Heart right ventricle (tissue), 16 donors: Measurements from ENCODE around the gene CRYZL1. TPM values are rescaled to one million over a fixed set of nuclear protein-coding genes. Genes with fewer than 3 reads are reported as not detected.
A peak's percentile ranks its signal among the peaks of the same experiment; 100 is the strongest.

Source experiments
- ATAC-seq, 8 donors: fragments of 200-7000 bp; cut with Tn5 transposase; one replicate each; pipeline ENCODE4 v1.9.1; 2020; ENCODE audit warnings: mild to moderate bottlenecking in 8 of 8, moderate library complexity in 8 of 8, moderate number of reproducible peaks in 1 of 8
- DNase-seq, 2 donors: peaks; one replicate each; pipeline ENCODE4 v3.0.0-alpha.2; 2020
- H3K27ac ChIP-seq, 10 donors: fragments of 200-600 bp; sonication (generic) in 2 of 10; one replicate each; pipeline versions ENCODE4 v1.5.0 to v1.8.0; 2020 to 2022; ENCODE audit warnings: mild to moderate bottlenecking in 3 of 10
- H3K27me3 ChIP-seq, 7 donors: fragments of 200-600 bp; one replicate each; pipeline ENCODE4 v1.8.0; 2021 to 2022; ENCODE audit warnings: mild to moderate bottlenecking in 2 of 7
- H3K36me3 ChIP-seq, 9 donors: fragments of 200-600 bp; sonication (generic) in 1 of 9; one replicate each; pipeline versions ENCODE4 v1.5.0 to v1.8.0; 2020 to 2022; ENCODE audit warnings: mild to moderate bottlenecking in 2 of 9
- H3K4me1 ChIP-seq, 9 donors: fragments of 200-600 bp; sonication (generic) in 1 of 9; one replicate each; pipeline versions ENCODE4 v1.5.0 to v1.8.0; 2020 to 2022; ENCODE audit warnings: mild to moderate bottlenecking in 4 of 9
- H3K4me3 ChIP-seq, 10 donors: fragments of 200-600 bp; sonication (generic) in 2 of 10; one replicate each; pipeline versions ENCODE4 v1.5.0 to v1.8.0; 2020 to 2022; ENCODE audit warnings: mild to moderate bottlenecking in 7 of 10, moderate library complexity in 2 of 10
- H3K9me3 ChIP-seq, 11 donors: fragments of 200-600 bp in 10 of 11; sonication (generic) in 2 of 11; one replicate each; pipeline versions ENCODE4 v1.5.0 to v1.8.0; 2013 to 2022; ENCODE audit warnings: mild to moderate bottlenecking in 2 of 11, control low read depth in 1 of 11, moderate library complexity in 1 of 11
- WGBS, 2 donors: extraction: QIAGEN DNeasy Blood & Tissue Kit; methylation state at CpG; one replicate each; pipeline ENCODE4 v1.1.7; 2013; ENCODE audit warnings: inconsistent platforms in 1 of 2; 5-methylcytosine and 5-hydroxymethylcytosine counted together
- intact Hi-C, 10 donors: fragments of 100-400 bp; cut with DNase I; formaldehyde crosslinking; loops; one replicate each; pipeline versions ENCODE4 v1.11.1 to v1.14.2; 2022
- long read RNA-seq, 3 donors: library from polyadenylated mRNA; unstranded; transcript quantifications; one replicate each; pipeline ENCODE4 v2.0.0, GENCODE V29; 2020 to 2021
- polyA plus RNA-seq, 2 donors: library from polyadenylated mRNA; stranded (reverse); fragments of 200-250 nt; gene quantifications; one replicate each; pipeline ENCODE4 v1.2.3, GENCODE V29; 2013
- total RNA-seq, 10 donors: library from RNA; stranded (reverse); fragmentation: NEBNext Ultra II Directional in 3 of 10; extraction: Animal tissue kit (Norgen Biotek cat#: 25700) in 3 of 10; gene quantifications; one replicate each; pipeline versions ENCODE4 v1.2.1 to v1.2.4, GENCODE V29; 2021 to 2023
- TF ChIP-seq, protein P1 (sequence below), 9 donors: fragments of 200-600 bp; sonication (generic) in 2 of 9; IDR thresholded peaks; one replicate each; pipeline versions ENCODE4 v1.5.0 to v1.8.0; 2021 to 2022; ENCODE audit warnings: antibody characterized with exemption in 9 of 9, mild to moderate bottlenecking in 5 of 9, moderate library complexity in 1 of 9
- donor health status: Arrhythmogenic right ventricular cardiomyopathy.
- donor health status: ischemic (EF 13 %, LVEDD 7.1; RV severe dilation, severe dysfunction).
- donor health status: healthy with polysubstance abuse.
- donor health status: DM: no; HTN: yes; CAD: no.
- donor health status: DM: no; HTN: no; CAD: no.
- donor health status: ischemic (EF 25% LVEDD 6.9; RV normal size, moderate dysfunction).
- donor health status: ischemic (EF 25% LVEDD 5.7; RV mildly dilated, moderate dysfunction).
- donor health status: healthy.
- donor health status: DM: yes; HTN: yes; CAD: no.
- donor health status: Ischemic cardiomyopathy.
- donor health status: ischemic (EF 35%, LVEDD 5.7; RV mildly dilated, moderate dysfunction).
- donor health status: nonischemic (EF 11% LVEDD 7.7; RV severe dilation, severe dysfunction).
- donor health status: DM: yes; HTN: yes; CAD: no.
- donor health status: PGD.
- donor health status: ischemic (EF 29% LVEDD 5.4; RV normal size, mild dysfunction).
- donor health status: nonischemic (EF 23%, LVEDD 6.1; RV moderate dilation, normal function).

CRYZL1 gene
- 10 to 100 TPM; 19.0 to 29.8 (median 26.0) TPM for total RNA-seq
- polyA plus RNA-seq = 10 to 100 TPM; 15.3 to 31.8 TPM
- long read RNA-seq, donor 1, transcript CRYZL1-204 (13 exons, 1,617 nt) = major isoform, 6 of 15 reads
- long read RNA-seq, donor 1, partial matches to known transcripts = 0 of 15 reads
- long read RNA-seq, donor 1, other reads (novel, unspliced or antisense) = 7 of 15 reads
- long read RNA-seq, donor 2, transcript CRYZL1-204 (13 exons, 1,617 nt) = major isoform, 8 of 19 reads
- long read RNA-seq, donor 2, partial matches to known transcripts = 1 of 19 reads
- long read RNA-seq, donor 2, other reads (novel, unspliced or antisense) = 7 of 19 reads
- long read RNA-seq, donor 3, transcript CRYZL1-204 (13 exons, 1,617 nt) = major isoform, 25 of 60 reads
- long read RNA-seq, donor 3, partial matches to known transcripts = 0 of 60 reads
- long read RNA-seq, donor 3, other reads (novel, unspliced or antisense) = 29 of 60 reads

DNA sequence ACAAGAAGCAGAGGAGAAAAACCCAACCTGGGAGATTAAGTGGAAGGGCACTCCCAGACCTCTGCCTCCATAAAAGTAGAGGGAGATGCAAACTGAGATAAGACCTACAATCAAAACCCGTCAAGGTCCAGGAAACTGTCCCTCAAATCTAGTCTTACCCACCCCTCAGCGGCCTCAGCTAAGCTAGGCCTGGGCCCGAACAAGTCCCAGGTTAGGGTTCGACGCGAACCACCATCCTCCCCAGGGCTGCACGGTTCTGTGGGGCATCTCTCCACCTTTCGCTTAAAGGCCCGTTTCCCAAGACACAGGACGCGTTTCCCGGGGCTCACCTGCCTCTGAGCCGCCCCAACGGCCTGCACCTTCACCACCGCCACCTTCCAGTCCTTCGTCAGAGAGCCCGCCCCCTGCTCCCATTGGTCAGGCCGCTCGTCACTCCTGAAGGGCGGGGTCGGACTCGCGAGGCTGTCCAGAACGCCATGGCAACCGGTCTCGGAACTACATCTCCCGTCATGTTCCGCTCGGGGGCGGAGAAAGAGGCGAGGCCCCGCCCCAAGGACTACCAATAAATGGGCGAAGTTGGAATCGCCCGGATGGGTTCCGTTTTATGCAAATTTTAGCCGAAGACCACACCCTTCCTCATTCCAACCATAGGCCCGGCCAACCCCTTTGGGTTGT is at the start of gene CRYZL1:
CRYZL1 (minus strand) TSS at position 390 of the 675 bp plus-strand sequence. CDS start 10,190 bp downstream, outside the sequence.
- Histone ChIP-seq H3K9me3 (no peaks in the 10 kb centered on the region), H3K36me3 (peaks cover 0 to 7% (median 0%) of the 10 kb centered on the region in 9 donors), H3K27ac (peak within 1 kb of the TSS; percentile 78 to 93 (median 86)), H3K4me1 (peaks cover 3 to 42% (median 25%) of the 10 kb centered on the region in 9 donors), H3K27me3 (no peaks in the 10 kb centered on the region), H3K4me3 (peak within 1 kb of the TSS; percentile 66 to 96 (median 88))
- TF ChIP-seq, protein P1, sequence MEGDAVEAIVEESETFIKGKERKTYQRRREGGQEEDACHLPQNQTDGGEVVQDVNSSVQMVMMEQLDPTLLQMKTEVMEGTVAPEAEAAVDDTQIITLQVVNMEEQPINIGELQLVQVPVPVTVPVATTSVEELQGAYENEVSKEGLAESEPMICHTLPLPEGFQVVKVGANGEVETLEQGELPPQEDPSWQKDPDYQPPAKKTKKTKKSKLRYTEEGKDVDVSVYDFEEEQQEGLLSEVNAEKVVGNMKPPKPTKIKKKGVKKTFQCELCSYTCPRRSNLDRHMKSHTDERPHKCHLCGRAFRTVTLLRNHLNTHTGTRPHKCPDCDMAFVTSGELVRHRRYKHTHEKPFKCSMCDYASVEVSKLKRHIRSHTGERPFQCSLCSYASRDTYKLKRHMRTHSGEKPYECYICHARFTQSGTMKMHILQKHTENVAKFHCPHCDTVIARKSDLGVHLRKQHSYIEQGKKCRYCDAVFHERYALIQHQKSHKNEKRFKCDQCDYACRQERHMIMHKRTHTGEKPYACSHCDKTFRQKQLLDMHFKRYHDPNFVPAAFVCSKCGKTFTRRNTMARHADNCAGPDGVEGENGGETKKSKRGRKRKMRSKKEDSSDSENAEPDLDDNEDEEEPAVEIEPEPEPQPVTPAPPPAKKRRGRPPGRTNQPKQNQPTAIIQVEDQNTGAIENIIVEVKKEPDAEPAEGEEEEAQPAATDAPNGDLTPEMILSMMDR (IDR thresholded peaks at IDR 0.05) = no peak
- DNase-seq (peak; percentile 100), ATAC-seq (peak; percentile 89 to 95 (median 94))
- WGBS, 2 donors = 0% methylated on average over 38 of the region's 38 CpGs
- intact Hi-C loops = loop anchor here in 8 of 10 donors (5.0 to 10.0 kb wide), 11 partner anchors 103 to 261 kb away; no protein-coding TSS in a partner anchor

DNA sequence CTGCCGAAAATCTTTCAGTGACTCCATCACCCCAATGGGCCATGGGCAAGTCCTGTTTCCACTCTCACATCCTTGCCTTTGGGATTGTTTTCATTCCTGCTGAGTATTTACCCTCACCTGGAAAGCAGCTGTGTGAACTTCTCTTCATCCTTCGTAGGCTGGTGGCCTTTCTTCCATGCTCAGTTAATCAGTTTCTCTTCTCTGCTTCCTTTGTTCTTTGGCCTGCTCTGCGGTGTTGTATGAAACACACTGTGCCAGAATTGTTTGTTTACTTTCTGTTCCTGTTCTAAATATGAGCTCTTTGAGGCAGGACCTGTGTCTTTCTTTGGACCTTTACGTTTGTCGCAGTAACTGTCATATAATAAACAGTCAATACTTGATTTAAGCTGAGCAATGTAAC is 49.3 kb upstream of the CRYZL1 start:
- Histone ChIP-seq H3K27ac (no peak overlapping the region), H3K4me3 (no peak overlapping the region), H3K36me3 (no peaks in the 10 kb centered on the region), H3K9me3 (no peaks in the 10 kb centered on the region), H3K4me1 (peaks cover 3 to 52% (median 26%) of the 10 kb centered on the region in 9 donors), H3K27me3 (no peaks in the 10 kb centered on the region)
- TF ChIP-seq, protein P1 (IDR thresholded peaks at IDR 0.05) = no peak
- ATAC-seq = no peak
- intact Hi-C loops = no loop called here
- no peak for DNase-seq
- 87 to 94% methylated on average over 5 of the region's 5 CpGs for WGBS, 2 donors

DNA sequence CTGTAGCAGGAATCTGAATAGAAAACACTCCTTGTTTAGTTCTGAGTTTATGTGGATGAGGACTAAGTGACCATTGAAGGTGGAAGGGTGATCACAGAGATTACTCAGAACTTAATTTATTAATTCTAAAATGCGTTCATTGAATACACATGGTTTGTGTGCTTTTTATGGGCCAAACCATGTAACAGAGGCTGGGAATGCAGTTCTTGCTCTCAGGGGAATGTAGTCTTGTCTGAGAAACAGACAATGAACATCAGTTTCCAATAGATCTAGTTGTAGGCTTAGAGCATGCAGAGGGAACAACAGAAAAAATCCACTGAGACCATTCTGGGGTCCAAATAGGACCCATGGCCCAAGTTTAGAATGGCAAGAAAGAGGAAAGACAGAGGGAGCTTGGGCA is 46.8 kb upstream of the CRYZL1 start:
- Histone ChIP-seq H3K4me1 (peaks cover 6 to 72% (median 50%) of the 10 kb centered on the region in 9 donors), H3K27ac (peak overlapping the region in 1 of 10 donors; percentile 17), H3K36me3 (no peaks in the 10 kb centered on the region), H3K9me3 (no peaks in the 10 kb centered on the region), H3K27me3 (no peaks in the 10 kb centered on the region), H3K4me3 (no peak overlapping the region)
- intact Hi-C loops = no loop called here
- TF ChIP-seq, protein P1 (IDR thresholded peaks at IDR 0.05) = no peak
- DNase-seq (no peak), ATAC-seq (peak in 2 of 8 donors; percentile 37 to 41)
- WGBS, 2 donors = 72 to 76% methylated on average over 1 of the region's 1 CpG

DNA sequence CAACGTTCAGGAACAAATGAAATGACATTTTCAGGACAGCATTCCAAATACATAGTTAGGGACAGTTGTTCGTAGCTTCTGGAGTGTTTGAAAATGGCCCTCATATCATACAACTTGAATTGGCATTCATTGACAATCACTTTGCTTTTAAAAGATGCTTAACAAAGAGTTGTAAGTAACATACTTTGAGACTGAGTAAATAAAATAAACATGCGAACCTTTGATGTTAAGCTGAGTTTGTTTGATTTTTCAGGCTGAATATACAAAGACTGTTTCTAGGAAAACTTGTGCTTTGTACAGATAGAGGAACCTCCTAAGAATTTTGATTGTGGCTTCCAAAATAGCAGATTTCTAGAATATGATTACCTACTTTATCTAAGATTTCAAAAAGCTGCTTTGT is 46.1 kb upstream of the CRYZL1 start:
- H3K4me1 ChIP-seq = peaks cover 6 to 76% (median 50%) of the 10 kb centered on the region in 9 donors
- H3K9me3 ChIP-seq = no peaks in the 10 kb centered on the region
- DNase-seq (no peak), ATAC-seq (no peak)
- H3K27me3 ChIP-seq = no peaks in the 10 kb centered on the region
- no peaks in the 10 kb centered on the region for H3K36me3 ChIP-seq
- intact Hi-C loops = no loop called here
- H3K27ac ChIP-seq = peak overlapping the region in 1 of 10 donors; percentile 5
- TF ChIP-seq, protein P1 (IDR thresholded peaks at IDR 0.05) = no peak
- WGBS, 2 donors = 73 to 74% methylated on average over 3 of the region's 3 CpGs
- no peak overlapping the region for H3K4me3 ChIP-seq
